IPS-18c (cell line): ENCODE measurements around the gene NDUFB2.

Experiments used
- H3K4me3 ChIP-seq: 2 replicates; pipeline ENCODE4 v1.7.0; 2013; ENCODE audit warnings: low read depth, mild to moderate bottlenecking, low read length, moderate library complexity; ENCODE audit not compliant: insufficient read depth
- H3K9me3 ChIP-seq: one replicate; pipeline ENCODE4 v1.6.1; 2013; ENCODE audit warnings: mild to moderate bottlenecking, low read length, moderate library complexity; ENCODE audit not compliant: control insufficient read depth, insufficient read depth

Gene NDUFB2

DNA sequence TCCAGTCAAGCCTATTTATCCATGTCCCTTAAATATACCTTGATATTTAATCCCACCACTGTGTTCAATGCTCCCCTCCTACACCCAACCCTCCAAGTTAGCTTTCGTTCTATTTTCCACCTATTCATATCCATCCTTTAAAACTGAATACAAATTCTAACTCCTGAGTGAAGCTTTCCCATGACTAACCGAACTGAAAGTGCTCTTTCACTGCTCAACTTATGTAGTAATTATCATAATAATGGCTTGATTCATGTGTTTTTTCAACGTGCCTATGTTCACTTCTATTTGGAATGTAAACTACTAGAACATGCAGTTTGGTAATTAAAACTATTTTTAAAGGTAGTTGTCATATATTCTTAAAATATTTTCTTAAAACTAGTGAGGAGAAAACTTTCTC, 58.0 kb downstream of the NDUFB2 start:
- H3K9me3 ChIP-seq: no peaks in the 10 kb centered on the region
- H3K4me3 ChIP-seq: no peak overlapping the region
